ENCODE data around the gene CRADD.
"Not testable (repeated sequence)": the region's sequence is repeated elsewhere in the genome, so short reads cannot be mapped to it uniquely, and the experiment has no call there.

Gene CRADD

GRCh38 chr12:93677195-93678064 is at the start of gene CRADD:
Gene CRADD (plus strand): TSS chr12:93677375.
- DNase-seq = peak; percentile 92 to 94

- no peak for DNase-seq
These were observed 44.8 kb upstream of the CRADD start for GRCh38 chr12:93632383-93632782.

- DNase-seq = no peak
These were observed 42.8 kb upstream of the CRADD start for GRCh38 chr12:93634416-93634815.

GRCh38 chr12:93636708-93637107 is 40.5 kb upstream of the CRADD start:
- DNase-seq = no peak

- no peak for DNase-seq
These were observed 39.1 kb upstream of the CRADD start for GRCh38 chr12:93638095-93638494.

GRCh38 chr12:93638954-93639353 is 38.2 kb upstream of the CRADD start:
- DNase-seq = no peak

- no peak for DNase-seq
These were observed 37.8 kb upstream of the CRADD start for GRCh38 chr12:93639406-93639805.

GRCh38 chr12:93641380-93641779 is 35.8 kb upstream of the CRADD start:
- DNase-seq = not testable (repeated sequence)

- DNase-seq = no peak
These were observed 34.4 kb upstream of the CRADD start for GRCh38 chr12:93642751-93643150.

GRCh38 chr12:93645702-93646101 is 31.5 kb upstream of the CRADD start:
- no peak for DNase-seq

- DNase-seq = no peak
These were observed 26.5 kb upstream of the CRADD start for GRCh38 chr12:93650626-93651025.

- DNase-seq = no peak
These were observed 24.1 kb upstream of the CRADD start for GRCh38 chr12:93653079-93653478.

GRCh38 chr12:93653712-93654111 is 23.5 kb upstream of the CRADD start:
- no peak for DNase-seq

- DNase-seq = no peak
These were observed 22.8 kb upstream of the CRADD start for GRCh38 chr12:93654421-93654820.

GRCh38 chr12:93657071-93657470 is 20.1 kb upstream of the CRADD start:
- no peak for DNase-seq

GRCh38 chr12:93661021-93661420 is 16.2 kb upstream of the CRADD start:
- DNase-seq = no peak

- no peak for DNase-seq
These were observed 14.0 kb upstream of the CRADD start for GRCh38 chr12:93663006-93663728.

- no peak for DNase-seq
These were observed 13.5 kb upstream of the CRADD start for GRCh38 chr12:93663729-93664084.

- no peak for DNase-seq
These were observed 12.5 kb upstream of the CRADD start for GRCh38 chr12:93664573-93665138.

GRCh38 chr12:93667672-93668071 is 9.5 kb upstream of the CRADD start:
- no peak for DNase-seq

- DNase-seq = no peak
These were observed 8.2 kb upstream of the CRADD start for GRCh38 chr12:93668919-93669418.

- DNase-seq = no peak
These were observed 7.7 kb upstream of the CRADD start for GRCh38 chr12:93669452-93669851.

- no peak for DNase-seq
These were observed 7.1 kb upstream of the CRADD start for GRCh38 chr12:93670104-93670503.

- no peak for DNase-seq
These were observed 6.1 kb upstream of the CRADD start for GRCh38 chr12:93671044-93671443.

Data from NCI-H1930 (cell line).